Lower lobe of right lung (tissue), 2 donors: ENCODE results near the gene COX4I1. TPM values are rescaled to one million over a fixed set of nuclear protein-coding genes. Genes with fewer than 3 reads are reported as not detected.

ENCODE experiments used
- ATAC-seq, 2 donors: fragments of 200-7000 bp; cut with Tn5 transposase; one replicate each; pipeline ENCODE4 v1.9.1; 2020 to 2022; ENCODE audit warnings: mild to moderate bottlenecking in 2 of 2, moderate library complexity in 2 of 2
- DNase-seq: peaks from one replicate; pipeline ENCODE4 v3.0.0-alpha.2; 2020
- H3K27ac ChIP-seq: fragments of 200-600 bp; one replicate; pipeline ENCODE4 v1.8.0; 2022
- H3K27me3 ChIP-seq: fragments of 200-600 bp; one replicate; pipeline ENCODE4 v1.8.0; 2022; ENCODE audit warnings: low read depth
- H3K36me3 ChIP-seq: fragments of 200-600 bp; one replicate; pipeline ENCODE4 v1.8.0; 2022; ENCODE audit warnings: mild to moderate bottlenecking
- H3K4me1 ChIP-seq: fragments of 200-600 bp; one replicate; pipeline ENCODE4 v1.8.0; 2022
- H3K4me3 ChIP-seq: fragments of 200-600 bp; one replicate; pipeline ENCODE4 v1.8.0; 2022; ENCODE audit warnings: mild to moderate bottlenecking
- H3K9me3 ChIP-seq: fragments of 200-600 bp; one replicate; pipeline ENCODE4 v1.8.0; 2022
- intact Hi-C: fragments of 100-400 bp; cut with DNase I; formaldehyde crosslinking; loops from one replicate; pipeline ENCODE4 v1.11.0; 2022
- long read RNA-seq: library from polyadenylated mRNA; unstranded; transcript quantifications from one replicate; pipeline ENCODE4 v2.0.0, GENCODE V29; 2021
- total RNA-seq: library from RNA; stranded (reverse); fragmentation: NEBNext Ultra II Directional; extraction: Animal tissue kit (Norgen Biotek cat#: 25700); gene quantifications from one replicate; pipeline ENCODE4 v1.2.1, GENCODE V29; 2021
- TF ChIP-seq, protein P1 (sequence below): fragments of 200-600 bp; IDR thresholded peaks from one replicate; pipeline ENCODE4 v1.8.0; 2022; ENCODE audit warnings: antibody characterized with exemption, mild to moderate bottlenecking
- donor health status: DM: no; HTN: yes; CAD: no; lungs with severe emphysema.

COX4I1 gene
- total RNA-seq = 391 TPM
- long read RNA-seq, transcript COX4I1-215 (3 exons, 2,271 nt) = minor isoform, 6 of 295 reads
- long read RNA-seq, transcript COX4I1-201 (5 exons, 708 nt) = major isoform, 260 of 295 reads
- long read RNA-seq, partial matches to known transcripts = 19 of 295 reads
- long read RNA-seq, other reads (novel, unspliced or antisense) = 4 of 295 reads

DNA sequence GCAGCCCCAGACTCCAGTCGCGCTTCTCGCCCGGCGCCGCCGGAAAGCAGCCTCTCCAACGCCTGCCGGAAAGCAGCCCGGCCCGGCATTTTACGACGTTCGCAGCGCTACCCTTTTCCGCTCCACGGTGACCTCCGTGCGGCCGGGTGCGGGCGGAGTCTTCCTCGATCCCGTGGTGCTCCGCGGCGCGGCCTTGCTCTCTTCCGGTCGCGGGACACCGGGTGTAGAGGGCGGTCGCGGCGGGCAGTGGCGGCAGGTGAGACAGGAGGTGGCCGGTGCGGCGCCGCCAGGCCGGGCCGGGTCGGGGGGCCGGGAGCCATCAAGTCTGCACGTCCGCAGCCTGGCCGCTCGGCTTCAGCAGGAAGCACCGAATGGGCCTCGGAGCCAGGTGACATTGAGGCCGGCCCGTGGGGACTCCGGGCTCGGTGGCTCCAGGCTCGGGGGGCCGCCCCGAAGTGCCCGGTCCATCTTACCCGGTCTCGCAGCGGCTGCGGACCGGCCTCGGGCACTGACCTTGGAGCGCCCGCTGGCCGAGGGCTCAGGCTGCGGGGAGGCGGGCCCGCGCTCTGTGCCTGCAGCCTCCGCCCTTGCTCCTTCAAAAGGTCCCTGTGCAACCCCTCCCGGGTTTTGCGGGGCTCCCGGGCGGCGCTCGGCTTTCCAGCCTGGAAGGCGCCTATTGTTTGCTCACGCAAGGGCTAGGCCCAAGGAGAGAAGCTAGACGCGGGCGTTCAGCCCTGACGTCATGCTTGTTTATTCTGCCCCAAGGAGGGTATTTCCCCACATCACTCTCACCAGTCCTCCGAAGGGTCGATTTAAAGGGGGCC is at the start of gene COX4I1, which contains the start of gene EMC8:
Gene COX4I1 (plus strand): TSS at position 199 of the 824 bp plus-strand sequence. CDS start 1,511 bp downstream, outside the sequence.
Gene EMC8 (minus strand): TSS at position 48 of the 824 bp plus-strand sequence. CDS start 249 bp downstream, outside the sequence.
- peak within 1 kb of the TSS; percentile 96 for H3K27ac ChIP-seq
- intact Hi-C loops = no loop called here
- H3K9me3 ChIP-seq = no peaks in the 10 kb centered on the region
- ATAC-seq (peak; percentile 97 to 99), DNase-seq (peak; percentile 98)
- peaks cover 55% of the 10 kb centered on the region for H3K36me3 ChIP-seq
- H3K4me3 ChIP-seq = peak within 1 kb of the TSS; percentile 98
- no peaks in the 10 kb centered on the region for H3K27me3 ChIP-seq
- TF ChIP-seq, protein P1, sequence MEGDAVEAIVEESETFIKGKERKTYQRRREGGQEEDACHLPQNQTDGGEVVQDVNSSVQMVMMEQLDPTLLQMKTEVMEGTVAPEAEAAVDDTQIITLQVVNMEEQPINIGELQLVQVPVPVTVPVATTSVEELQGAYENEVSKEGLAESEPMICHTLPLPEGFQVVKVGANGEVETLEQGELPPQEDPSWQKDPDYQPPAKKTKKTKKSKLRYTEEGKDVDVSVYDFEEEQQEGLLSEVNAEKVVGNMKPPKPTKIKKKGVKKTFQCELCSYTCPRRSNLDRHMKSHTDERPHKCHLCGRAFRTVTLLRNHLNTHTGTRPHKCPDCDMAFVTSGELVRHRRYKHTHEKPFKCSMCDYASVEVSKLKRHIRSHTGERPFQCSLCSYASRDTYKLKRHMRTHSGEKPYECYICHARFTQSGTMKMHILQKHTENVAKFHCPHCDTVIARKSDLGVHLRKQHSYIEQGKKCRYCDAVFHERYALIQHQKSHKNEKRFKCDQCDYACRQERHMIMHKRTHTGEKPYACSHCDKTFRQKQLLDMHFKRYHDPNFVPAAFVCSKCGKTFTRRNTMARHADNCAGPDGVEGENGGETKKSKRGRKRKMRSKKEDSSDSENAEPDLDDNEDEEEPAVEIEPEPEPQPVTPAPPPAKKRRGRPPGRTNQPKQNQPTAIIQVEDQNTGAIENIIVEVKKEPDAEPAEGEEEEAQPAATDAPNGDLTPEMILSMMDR = no peak
- H3K4me1 ChIP-seq = peaks cover 35% of the 10 kb centered on the region

- TF ChIP-seq, protein P1 = no peak
- DNase-seq (no peak), ATAC-seq (peak; percentile 2 to 4)
- H3K4me1 ChIP-seq = peaks cover 25% of the 10 kb centered on the region
- H3K36me3 ChIP-seq = no peaks in the 10 kb centered on the region
- H3K27me3 ChIP-seq = peaks cover 5% of the 10 kb centered on the region
- no peaks in the 10 kb centered on the region for H3K9me3 ChIP-seq
- no peak overlapping the region for H3K27ac ChIP-seq
- intact Hi-C loops = no loop called here
- H3K4me3 ChIP-seq = peak overlapping the region; percentile 66
Observed at GRCh38 chr16:85749771-85750145, 49.7 kb upstream of the COX4I1 start.

- DNase-seq = peak; percentile 62
Observed at GRCh38 chr16:85750146-85750826, 49.2 kb upstream of the COX4I1 start.

DNA sequence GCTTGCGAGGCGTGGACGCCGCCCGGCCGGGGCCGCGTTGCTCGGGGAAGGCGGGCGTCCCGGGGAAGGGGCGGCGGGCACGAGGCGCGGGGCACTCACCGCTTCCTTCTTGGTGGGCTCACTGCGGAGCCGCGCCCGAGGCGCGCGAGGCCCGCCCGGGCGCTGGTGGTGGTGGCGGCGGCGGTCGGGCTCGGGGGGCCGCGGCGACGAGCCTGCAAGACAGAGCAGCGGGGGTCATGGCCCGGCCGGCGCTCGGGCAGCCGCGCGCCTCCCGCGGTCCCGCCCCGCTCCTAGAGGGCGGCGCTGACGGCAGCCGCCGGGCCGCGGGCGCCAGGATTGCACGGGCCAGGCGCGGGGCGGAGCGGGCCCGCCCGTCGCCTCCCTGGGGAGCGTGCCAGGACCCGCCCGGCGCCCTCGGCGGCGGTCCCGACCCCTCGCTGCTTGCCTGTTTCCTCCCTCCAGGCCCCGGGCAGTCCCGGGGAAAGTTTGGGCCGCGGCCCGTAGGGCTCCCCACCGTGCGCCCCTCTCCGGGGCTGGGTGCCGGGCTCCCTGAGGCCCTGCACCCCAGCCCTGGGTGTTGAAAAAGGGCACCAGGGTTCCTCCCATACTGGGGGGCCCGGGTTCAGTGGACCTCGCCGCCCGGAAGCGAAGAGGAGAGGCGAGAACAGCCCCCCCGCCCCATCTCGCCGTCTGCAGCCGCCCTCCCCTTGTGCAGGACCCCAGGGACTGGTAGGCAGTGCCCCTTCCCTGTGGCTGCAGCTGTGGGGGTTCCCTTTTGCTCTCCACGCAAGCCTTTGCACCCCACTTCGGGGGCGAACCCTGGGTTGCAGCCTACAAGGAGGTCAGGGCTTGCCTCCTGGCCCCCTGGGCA is 48.4 kb upstream of the COX4I1 start, which contains the start of gene C16orf74:
Gene C16orf74 (minus strand): TSS at position 270 of the 871 bp plus-strand sequence. CDS start 15,879 bp downstream, outside the sequence.
- H3K27ac ChIP-seq = no peak within 1 kb of the TSS
- peak; percentile 61 for DNase-seq
- no peaks in the 10 kb centered on the region for H3K36me3 ChIP-seq
- TF ChIP-seq, protein P1 = no peak
- peak; percentile 85 to 86 for ATAC-seq
- peaks cover 5% of the 10 kb centered on the region for H3K27me3 ChIP-seq
- no peaks in the 10 kb centered on the region for H3K9me3 ChIP-seq
- peaks cover 25% of the 10 kb centered on the region for H3K4me1 ChIP-seq
- peak within 1 kb of the TSS; percentile 66 for H3K4me3 ChIP-seq
- intact Hi-C loops = no loop called here

More at GRCh38 chr16:85750146-85750826, 49.2 kb upstream of the COX4I1 start:
- Histone ChIP-seq H3K4me3 (peak overlapping the region; percentile 66), H3K27ac (no peak overlapping the region), H3K4me1 (peaks cover 25% of the 10 kb centered on the region), H3K27me3 (peaks cover 5% of the 10 kb centered on the region), H3K36me3 (no peaks in the 10 kb centered on the region), H3K9me3 (no peaks in the 10 kb centered on the region)
- ATAC-seq = peak; percentile 24 to 46
- intact Hi-C loops = no loop called here
- TF ChIP-seq, protein P1 = no peak
